Neural progenitor cell (in vitro differentiated cells): ENCODE data around the gene PDGFD.

Experiments
- CTCF ChIP-seq: fragments of 200-600 bp; sonication (generic); IDR thresholded peaks from 2 replicates; pipeline ENCODE4 v1.5.1; 2017; ENCODE audit warnings: antibody characterized with exemption, mild to moderate bottlenecking
- EZH2 ChIP-seq: fragments of 200-600 bp; sonication (generic); IDR thresholded peaks from 2 replicates; pipeline ENCODE4 v1.6.1; 2017; ENCODE audit warnings: antibody characterized with exemption, mild to moderate bottlenecking, moderate library complexity

GRCh38 chr11:103947546-103947919, 216.4 kb downstream of the PDGFD start:
- no peak for TF ChIP-seq CTCF
- no peak for TF ChIP-seq EZH2
